Amygdala (tissue), 56 donors: ENCODE data around the gene NTN3.
A peak's percentile ranks its signal among the peaks of the same experiment; 100 is the strongest.
"Not testable (repeated sequence)": the region's sequence is repeated elsewhere in the genome, so short reads cannot be mapped to it uniquely, and the experiment has no call there.

Experiments
- DNase-seq, 56 donors: peaks; one replicate each; lab custom pipeline; 2025; lab: John Stamatoyannopoulos, UW

The NTN3 gene

DNA sequence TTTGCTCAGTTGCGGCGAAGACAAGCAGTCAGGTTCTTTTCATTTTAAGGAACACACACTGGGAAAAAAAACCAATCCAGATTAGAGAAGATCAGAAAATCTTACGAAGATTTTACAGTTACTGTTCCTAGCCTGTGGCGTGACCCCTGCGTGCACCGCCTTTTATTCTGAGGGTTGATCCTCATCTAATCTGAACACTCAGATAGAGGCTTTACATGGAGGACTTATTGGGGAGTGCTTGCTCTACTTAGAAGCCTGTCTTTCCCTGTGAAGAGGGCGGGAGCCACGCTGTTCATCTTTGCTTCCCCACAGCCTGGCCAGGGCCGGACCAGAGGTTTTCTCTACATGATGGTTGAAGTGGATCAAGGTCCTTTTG, 5.2 kb downstream of the NTN3 start:
- no peak for DNase-seq

GRCh38 chr16:2476741-2477140, 5.6 kb downstream of the NTN3 start:
- DNase-seq: no peak

DNA sequence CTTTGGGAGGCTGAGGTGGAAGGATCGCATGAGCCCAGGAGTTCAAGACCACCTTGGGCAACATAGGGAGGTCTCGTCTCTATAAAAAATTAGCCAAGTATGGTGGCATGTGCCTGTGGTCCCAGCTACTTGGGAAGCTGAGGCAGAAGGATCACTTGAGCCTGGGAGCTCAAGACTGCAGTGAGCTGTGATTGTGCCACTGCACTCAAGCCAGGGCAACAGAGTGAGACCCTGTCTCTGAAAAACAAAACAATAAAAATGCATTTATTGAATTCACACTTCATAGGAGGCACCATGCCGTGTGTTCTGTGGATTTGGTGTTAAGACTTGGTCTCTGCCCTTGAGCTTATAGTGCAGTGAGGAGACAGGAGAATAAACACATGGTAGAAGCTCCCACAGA, 6.2 kb downstream of the NTN3 start:
- no peak for DNase-seq

GRCh38 chr16:2478279-2478678, 7.2 kb downstream of the NTN3 start:
- DNase-seq: peak in 1 of 56 donors; percentile 30

DNA sequence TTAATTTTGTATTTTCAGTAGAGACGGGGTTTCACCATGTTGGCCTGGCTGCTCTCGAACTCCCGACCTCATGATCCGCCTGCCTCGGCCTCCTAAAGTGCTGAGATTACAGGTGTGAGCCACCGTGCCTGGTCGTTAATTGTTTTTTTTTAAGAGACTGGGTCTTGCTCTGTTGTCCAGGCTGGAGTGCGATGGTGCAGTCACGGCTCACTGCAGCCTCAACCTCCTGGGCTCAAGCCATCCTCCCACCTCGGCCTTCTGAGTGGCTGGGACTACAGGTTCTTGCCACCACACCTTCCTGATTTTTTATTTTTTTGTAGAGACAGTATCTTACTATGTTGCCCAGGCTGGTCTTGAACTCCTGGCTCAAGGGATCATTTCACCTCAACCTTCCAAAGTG, 8.9 kb downstream of the NTN3 start:
- not testable (repeated sequence) for DNase-seq

DNA sequence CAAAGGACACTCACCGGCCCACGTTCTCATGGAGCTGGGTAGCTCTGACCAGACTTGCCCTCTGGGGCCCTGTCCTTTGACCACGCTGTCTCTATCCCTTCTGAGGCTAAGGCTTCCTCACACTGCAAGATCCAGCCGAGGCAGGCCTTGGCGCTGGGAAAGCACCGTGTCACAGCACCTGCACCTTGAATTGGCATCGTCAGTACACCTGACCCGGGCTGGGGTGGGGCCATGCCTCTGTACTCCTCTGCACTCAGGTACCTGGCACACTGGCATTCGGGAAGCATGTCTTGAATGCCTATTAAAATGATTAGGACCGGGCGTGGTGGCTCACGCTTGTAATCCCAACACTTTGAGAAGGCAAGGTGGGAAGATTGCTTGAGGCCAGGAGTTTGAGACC, 9.9 kb downstream of the NTN3 start:
- no peak for DNase-seq

GRCh38 chr16:2481676-2482075, 10.6 kb downstream of the NTN3 start:
- no peak for DNase-seq

GRCh38 chr16:2482249-2482648, 11.2 kb downstream of the NTN3 start:
- DNase-seq: no peak

GRCh38 chr16:2482708-2483534, 11.8 kb downstream of the NTN3 start:
- peak in 41 of 56 donors; percentile 22 to 77 (median 48) for DNase-seq

DNA sequence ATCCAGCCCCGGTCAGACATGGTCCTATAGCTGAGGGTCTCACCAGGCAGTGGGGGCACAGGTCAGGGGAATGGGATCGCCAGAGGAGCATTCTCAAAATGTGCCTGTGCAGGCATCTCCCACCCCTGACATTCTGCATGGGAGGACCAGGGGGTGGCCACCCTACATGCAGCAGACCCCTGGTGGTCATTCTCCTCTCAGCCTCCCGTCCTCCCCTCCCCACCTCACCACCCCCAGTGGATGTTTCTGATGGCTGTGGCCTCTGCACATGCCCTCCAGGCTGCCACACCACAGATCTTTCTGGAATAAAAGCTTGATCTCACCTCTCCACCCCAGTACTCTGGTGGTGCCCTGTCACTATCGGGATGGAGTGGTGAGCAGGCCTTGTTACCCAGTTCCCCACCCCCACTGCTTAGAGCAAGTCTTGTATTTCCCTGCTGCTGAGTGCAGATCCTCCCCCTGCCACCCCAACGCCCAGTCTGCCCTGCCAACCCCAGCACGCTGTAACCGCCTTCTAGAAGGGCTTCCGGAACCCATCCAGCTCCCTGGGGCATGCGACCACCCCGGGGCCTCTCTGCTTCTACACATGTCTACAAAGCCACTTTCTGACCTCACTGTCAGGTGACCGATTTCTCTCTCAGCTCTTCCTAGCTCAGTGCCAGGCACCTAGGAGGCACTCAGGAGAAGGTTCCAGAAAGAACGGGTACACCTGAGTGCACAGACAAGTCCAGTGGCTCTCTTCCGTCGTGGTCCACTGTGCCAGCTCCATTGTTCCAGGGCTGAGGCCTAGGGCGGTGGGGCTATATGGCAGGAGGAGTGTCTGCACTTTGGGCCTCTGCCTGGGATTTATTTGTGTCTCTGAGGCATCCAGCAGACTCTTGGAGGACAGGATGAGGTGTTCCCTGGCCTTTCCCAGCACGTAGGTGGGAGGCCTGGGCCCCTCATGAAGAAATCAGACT, 13.1 kb downstream of the NTN3 start:
- DNase-seq: no peak

GRCh38 chr16:2484898-2485508, 13.9 kb downstream of the NTN3 start:
- no peak for DNase-seq

GRCh38 chr16:2485811-2486507, 14.9 kb downstream of the NTN3 start:
- no peak for DNase-seq

GRCh38 chr16:2486645-2487516, 15.8 kb downstream of the NTN3 start:
- DNase-seq: peak in 24 of 56 donors; percentile 13 to 65 (median 36)

- peak in 1 of 56 donors; percentile 65 for DNase-seq
Observed at GRCh38 chr16:2487517-2487842, 16.4 kb downstream of the NTN3 start.

DNA sequence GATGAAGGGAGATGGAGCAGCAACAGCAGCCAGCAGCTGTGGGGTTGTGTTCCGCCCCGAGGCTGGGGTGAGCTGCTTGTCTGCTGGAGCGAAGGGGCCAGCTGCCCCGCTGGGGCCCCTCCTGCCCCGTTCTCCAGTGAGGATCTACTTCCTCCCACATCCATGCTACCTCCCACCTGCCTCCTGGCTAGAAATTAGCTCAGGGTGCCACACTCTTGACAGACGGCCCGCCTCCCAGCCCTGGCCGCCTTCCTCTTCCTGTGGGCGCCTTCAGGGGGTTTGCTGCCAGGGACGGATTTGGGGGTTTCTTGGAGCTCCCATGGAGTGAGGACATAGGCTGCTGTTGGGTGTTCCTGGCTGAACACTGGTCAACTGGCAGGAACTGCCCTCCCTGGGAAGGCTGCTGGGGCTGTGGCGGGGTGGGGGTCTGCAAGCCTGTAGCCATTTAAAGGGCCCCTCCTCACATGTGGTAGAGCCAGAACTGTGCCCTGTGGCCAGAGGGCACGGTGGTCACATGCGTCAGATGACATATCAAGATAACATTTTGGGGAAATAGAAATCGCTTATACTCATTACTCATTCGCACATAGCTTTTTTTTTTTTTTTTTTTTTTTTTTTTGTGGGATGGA, 16.9 kb downstream of the NTN3 start:
- no peak for DNase-seq

DNA sequence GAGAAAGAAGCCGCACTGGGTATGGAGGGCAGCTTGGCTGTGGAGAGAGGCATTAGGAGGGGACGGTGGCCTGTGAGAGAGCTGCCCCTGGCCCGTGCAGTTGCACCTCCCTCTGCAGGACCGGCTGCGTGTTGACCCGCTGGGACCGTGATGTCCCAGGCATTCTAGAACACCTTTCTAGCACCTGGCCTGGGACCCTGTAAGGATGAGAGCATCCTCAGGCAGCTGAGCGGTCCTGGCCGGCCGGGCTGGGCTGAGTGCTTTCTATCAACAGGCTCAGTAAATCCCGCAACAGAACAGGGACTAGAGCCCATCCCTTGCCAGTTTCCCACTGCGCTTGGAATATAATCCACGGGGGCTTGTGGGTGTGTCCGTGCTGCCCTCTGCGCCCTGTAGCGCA, 18.5 kb downstream of the NTN3 start:
- DNase-seq: no peak

GRCh38 chr16:2490190-2491105, 19.4 kb downstream of the NTN3 start:
- DNase-seq: no peak

DNA sequence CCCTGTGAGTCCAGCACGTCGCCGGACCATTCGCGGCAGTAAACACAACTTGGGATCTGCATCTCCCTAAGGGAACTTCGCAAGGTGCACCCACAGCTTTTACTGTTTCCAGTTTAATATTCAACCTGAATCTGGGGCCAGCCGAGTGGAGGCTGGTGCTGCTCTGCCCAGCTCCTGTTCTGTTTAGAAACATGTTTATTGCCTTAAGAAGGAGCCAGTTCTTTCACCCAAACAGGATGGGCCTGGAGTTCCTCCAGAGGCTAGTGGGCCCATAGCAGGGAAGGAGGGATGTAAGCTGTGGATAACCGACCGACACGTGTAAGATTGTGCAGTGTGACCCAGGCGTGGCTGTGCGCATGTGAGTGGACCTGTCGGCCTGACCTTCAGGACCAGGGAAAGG, 21.2 kb downstream of the NTN3 start:
- DNase-seq: no peak
